Activated CD4-positive, alpha-beta T cell treated with anti-CD3 and anti-CD28 coated beads for 48 hours (primary cell): ENCODE results near the gene PHLDA1.

Experiments used
- DNase-seq: peaks from one replicate; pipeline ENCODE4 v3.0.0-alpha.2; 2020

The PHLDA1 gene

GRCh38 chr12:76037130-76038103, 5.8 kb upstream of the PHLDA1 start:
- DNase-seq, result peak; percentile 15

GRCh38 chr12:76035045-76035444, 3.5 kb upstream of the PHLDA1 start:
- DNase-seq, result no peak

- DNase-seq, result no peak
Observed at GRCh38 chr12:76033081-76034011, 1.8 kb upstream of the PHLDA1 start.

- peak; percentile 28 for DNase-seq
Observed at GRCh38 chr12:76032043-76032981, 736 bp upstream of the PHLDA1 start.

- no peak for DNase-seq
Observed at GRCh38 chr12:76031081-76031413, 529 bp downstream of the PHLDA1 start.

- peak; percentile 68 for DNase-seq
Observed at GRCh38 chr12:76030341-76031080, 1.1 kb downstream of the PHLDA1 start.

GRCh38 chr12:76029982-76030340, 1.6 kb downstream of the PHLDA1 start:
- peak; percentile 40 for DNase-seq

- DNase-seq, result no peak
Observed at GRCh38 chr12:76028571-76029277, 2.9 kb downstream of the PHLDA1 start.

- DNase-seq, result no peak
Observed at GRCh38 chr12:76026643-76027063, 4.9 kb downstream of the PHLDA1 start.

GRCh38 chr12:76025601-76026575, 5.7 kb downstream of the PHLDA1 start:
- no peak for DNase-seq

- no peak for DNase-seq
Observed at GRCh38 chr12:76024942-76025600, 6.5 kb downstream of the PHLDA1 start.

GRCh38 chr12:76024102-76024781, 7.3 kb downstream of the PHLDA1 start:
- no peak for DNase-seq

- no peak for DNase-seq
Observed at GRCh38 chr12:76023069-76023690, 8.4 kb downstream of the PHLDA1 start.

GRCh38 chr12:76022506-76022905, 9.1 kb downstream of the PHLDA1 start:
- no peak for DNase-seq

- peak; percentile 80 for DNase-seq
Observed at GRCh38 chr12:76020731-76021672, 10.6 kb downstream of the PHLDA1 start.

GRCh38 chr12:76020281-76020680, 11.3 kb downstream of the PHLDA1 start:
- peak; percentile 88 for DNase-seq

- no peak for DNase-seq
Observed at GRCh38 chr12:76018672-76019071, 12.9 kb downstream of the PHLDA1 start.
